GM19452 (cell line): ENCODE results near the gene PLPP3.
A peak's percentile ranks its signal among the peaks of the same experiment; 100 is the strongest.

Experiments used
- ATAC-seq: cut with Tn5 transposase; IDR thresholded peaks from one replicate; pipeline ENCODE4 v1.9.1; 2021; ENCODE audit not compliant: unreplicated experiment

The PLPP3 gene

DNA sequence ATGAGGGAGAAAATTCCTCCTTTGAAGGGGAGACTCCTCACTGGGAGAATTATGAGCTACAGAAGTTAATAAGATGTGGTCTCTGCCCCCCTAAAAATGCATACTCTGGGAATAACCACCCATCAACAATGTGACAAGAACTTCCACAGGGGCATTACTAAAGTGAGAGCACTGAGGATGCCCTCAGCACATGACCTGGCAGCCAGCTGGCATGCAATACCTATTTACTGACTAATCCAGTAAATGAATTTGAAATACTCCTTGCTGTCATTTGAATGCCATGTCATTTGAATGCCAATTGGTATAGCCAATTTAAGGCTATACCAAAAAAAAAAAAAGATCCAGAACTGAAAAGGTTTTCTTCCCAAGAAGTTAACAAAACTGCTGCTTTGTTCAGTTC is 30.8 kb downstream of the PLPP3 start:
- no peak for ATAC-seq

DNA sequence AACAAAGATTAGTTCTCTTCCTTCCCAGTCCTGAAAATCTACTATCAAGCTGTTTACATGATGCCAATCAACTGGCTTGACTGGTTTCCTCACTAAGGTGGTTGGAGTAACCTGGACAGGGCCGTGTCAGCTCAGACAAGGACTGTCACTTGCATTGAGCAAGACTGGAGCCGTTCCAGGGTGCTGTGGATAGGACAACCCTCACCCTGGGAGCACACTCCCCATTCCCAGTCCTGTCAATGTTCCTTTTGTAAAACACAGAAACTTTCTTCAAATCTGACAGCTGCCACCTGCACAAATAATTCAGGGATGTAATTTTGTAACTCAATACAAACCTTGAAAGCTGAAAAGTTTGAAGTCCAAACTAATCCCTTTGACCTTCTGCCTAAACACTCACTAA is 31.4 kb downstream of the PLPP3 start:
- ATAC-seq, result no peak

DNA sequence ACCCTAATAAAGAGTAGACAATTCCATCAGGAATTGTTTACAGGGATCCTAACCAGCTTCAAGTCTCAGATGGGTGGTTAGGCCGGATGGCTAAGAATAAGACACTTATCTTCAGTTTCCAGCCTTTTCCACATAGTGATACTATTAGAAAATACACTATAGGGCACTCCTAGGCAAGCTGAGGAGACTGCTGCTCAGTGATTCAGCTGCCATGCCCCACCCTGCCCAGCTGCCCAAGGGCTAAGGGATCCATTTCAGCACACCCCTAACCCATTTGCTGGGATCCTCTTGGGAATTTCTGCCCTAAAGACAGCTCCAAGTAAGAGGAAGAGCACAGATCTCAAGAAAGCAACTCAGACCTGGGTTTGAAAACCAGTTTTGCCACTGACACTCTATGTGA is 31.9 kb downstream of the PLPP3 start:
- no peak for ATAC-seq

DNA sequence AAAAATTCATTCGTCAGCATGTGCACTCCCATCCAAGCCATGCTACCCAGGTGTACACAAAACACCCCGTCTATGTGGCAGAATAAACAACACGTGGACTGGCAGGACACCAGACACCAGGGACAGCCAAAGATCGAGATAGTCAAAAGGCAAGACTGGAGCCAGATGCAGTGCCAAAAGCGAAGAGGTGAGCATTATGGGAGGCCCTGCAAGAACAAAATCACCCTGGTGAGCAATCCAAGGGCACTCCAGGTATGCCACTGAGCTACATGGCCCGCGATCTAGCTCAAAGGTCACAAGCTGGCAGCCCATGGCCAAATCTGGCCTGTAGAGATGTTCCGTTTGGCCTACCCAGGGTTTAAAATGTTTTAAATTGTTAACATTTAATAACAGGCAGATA is 33.7 kb downstream of the PLPP3 start:
- ATAC-seq, result no peak

DNA sequence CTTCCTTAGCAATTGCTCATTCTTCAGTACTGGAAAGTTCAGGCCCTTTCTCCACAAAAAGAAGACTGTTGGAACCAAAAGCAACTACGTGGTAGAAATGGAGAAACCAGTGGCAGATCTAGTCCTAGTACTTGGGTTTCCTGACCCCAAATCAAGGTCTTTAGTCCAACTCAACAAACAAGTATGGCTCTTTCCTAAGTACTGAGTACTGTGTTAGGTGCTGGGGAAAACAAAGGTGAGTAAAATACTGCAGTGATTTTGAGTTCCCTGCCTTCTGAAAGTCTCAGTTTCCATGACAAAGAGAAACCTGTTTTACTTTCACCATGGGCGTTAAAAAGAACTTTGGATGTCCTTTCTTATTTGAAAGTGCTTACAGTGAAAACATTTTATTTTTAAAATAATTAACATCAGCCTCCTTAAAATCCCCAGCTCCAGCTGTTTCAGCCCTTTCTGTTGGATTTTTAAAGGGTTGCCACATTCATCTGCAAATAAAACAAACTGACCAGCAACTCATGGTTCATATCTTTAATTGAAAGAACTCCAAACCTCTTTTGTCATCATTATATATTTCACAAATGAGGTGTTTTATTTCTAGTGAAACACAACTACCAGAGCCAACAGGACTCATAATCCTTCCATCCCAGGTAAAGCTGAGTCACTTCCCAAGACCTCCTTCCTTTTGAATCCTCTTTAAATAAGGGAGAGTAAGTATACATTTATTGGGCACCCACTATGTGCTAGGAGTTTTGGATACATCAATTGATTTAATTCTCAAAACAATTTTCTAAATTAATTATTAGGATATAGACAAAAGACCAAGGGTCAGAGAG is 35.4 kb downstream of the PLPP3 start:
- ATAC-seq, result no peak

DNA sequence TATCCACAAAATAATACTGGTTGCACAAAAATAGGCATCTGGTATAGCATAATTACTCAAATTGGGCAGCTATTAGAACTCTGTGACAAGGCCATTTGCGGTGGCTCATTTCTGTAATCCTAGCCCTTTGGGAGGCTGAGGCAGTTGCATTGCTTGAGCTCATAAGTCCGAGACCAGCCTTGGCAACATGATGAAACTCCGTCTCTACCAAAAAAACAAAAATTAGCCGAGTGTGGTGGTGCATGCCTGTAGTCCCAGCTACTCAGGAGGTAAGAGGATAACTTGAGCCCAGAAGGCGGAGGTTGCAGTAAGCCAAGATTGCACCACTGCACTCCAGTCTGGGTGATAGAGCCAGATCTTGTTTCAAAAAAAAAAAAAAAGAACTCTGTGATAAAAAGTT is 36.7 kb downstream of the PLPP3 start:
- no peak for ATAC-seq

DNA sequence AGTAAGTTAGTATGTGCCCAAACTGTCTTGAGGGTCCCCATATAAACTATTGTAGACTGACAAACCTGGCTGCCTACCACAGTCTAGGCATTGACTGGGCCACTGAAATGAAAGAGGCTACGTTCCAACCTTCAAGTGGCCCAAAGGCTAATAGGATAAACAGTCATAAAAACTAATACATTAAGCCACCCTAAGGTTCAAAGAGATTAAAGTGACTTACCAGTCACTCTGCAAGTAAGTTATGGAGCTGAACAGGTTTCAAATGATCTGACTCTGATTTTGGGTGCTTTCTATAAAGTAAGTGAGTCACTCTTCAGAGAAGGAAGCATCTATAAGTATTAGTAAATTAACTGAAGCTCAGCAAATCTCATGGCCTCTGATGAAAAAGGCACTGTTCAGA is 38.0 kb downstream of the PLPP3 start:
- no peak for ATAC-seq

DNA sequence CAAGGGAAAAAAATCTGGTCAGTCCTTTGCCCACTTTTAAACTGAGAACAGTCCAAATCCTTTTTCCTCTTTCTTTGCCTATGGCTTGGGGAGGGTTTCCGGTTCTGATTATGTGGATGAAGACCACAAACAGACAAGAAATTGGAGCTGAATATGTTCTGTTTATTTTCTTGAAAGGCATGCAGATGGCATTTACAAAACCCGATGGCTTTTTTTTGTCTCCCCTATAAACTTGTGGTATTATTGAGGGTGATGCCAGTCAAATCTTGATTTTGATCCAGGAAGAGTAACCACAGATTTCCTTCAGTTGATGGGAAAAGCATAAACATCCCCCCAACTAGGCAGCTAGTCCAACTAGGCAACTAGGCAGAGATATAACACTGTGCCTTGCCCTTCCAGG is 38.9 kb downstream of the PLPP3 start:
- ATAC-seq, result no peak

DNA sequence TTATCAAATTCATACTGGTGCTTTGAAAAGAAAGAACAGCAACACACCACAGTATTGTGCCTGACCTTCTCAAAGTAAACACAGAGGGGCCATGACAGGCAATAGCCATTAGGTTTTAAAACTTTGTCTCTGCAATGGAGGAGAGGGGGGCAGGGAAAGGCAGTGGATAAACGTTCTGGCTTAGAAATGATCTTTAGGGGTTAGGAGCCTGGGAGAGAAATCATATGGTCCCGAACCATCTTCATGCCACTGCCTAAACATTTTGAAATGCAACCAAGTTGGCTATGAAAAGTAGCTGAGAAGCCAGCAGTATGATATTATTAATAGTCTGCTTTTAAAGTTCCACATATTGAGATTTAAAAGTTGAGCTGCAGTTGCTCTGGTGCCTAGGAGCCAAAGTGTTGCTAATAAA is 39.8 kb downstream of the PLPP3 start:
- ATAC-seq, result no peak

DNA sequence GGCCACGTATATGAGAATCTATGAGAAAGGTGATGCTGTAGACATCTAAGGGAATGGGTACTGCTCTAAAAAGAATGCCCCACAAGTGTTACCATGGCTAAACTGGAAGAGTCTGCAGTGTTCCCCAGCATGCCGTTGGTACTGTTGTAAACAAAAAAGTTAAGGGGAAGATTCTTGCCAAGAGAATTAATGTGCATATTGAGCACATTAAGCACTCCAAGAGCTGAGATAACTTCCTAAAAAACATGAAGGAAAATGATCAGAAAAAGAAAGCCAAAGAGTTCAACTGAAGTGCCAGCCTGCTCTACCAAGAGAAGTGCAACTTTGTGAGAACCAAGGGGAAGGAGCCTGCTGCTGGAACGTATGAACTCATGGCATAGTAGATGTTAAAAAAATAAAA is 40.8 kb downstream of the PLPP3 start:
- ATAC-seq, result no peak

DNA sequence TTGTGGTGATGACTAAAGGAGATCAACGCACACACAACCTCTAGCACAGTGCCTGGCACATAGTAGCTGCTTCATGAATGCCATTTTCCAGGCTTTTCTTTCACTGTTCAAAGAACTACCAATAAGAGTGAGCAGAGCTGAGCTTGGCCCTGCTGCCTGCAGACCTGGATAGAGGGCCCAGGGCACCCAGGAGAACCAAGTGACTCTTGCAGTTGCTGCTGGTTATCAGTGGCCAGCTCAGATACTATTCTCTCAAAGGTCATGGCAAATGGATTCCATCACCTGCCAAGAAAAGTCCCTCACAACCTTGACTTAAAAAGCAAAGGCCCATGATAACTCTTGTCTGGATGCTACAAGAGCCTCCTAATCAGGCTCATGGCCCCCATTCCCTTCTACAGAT is 41.7 kb downstream of the PLPP3 start:
- no peak for ATAC-seq

DNA sequence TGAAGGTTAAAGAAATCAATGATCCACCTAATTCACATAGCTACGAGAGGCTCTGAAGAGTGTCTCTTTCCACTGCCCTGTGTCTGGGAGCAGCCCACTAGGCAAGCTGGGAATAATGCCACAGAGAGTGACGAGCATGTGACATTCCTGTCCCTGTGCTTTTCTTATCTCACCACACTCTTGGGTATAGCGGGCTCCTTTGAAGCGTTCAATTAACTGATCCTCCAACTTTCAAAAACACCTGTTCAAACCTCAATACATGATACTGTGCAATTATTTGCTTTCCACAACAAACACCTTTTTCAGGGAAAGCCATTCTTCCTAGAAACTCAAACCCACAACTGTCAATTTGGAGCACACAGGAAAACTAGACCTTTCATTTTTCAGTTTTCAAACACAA is 43.4 kb downstream of the PLPP3 start:
- no peak for ATAC-seq

DNA sequence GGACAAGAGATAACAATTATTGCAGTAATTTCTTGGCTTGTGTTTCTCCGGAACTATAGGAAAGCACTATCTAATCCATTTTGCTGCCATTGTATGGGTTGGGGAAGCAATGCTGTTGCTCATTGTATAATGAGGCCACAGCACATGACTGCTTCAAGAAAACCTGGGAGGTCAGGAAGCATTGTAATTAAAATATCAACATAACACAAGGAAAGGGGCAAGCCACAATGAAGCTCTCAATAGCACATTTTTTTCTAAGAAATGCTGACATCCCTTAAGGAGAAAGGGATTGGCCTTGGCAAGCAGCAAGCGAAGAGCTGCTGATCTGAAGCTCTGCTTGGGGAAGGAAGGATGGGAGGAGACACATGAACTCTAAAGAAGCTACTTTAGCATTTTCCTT is 44.0 kb downstream of the PLPP3 start:
- no peak for ATAC-seq

DNA sequence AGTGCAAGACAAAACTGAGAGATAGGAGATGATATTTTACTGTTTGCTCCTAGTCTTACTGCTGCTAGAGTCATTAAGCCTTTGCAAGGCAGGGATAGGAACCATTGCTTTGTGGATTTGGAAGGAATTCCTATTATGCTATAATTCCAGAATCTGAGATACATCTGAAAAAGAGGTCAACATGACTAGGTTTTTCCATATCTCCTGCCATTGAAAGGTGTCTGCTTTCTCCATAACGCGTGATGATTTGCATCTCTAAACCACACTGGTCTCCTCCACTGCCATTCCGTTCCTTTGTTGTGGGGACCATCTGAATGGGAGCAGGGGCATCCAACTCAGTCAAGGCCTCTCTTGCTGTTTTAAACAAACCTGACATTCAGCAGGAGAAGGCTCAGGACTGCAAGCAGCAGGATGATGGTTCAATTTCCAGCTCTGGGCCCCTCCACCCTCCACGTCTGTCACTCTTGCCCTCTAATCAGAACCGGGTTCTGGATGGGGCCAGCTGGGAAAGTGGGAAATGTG is 45.2 kb downstream of the PLPP3 start:
- no peak for ATAC-seq

DNA sequence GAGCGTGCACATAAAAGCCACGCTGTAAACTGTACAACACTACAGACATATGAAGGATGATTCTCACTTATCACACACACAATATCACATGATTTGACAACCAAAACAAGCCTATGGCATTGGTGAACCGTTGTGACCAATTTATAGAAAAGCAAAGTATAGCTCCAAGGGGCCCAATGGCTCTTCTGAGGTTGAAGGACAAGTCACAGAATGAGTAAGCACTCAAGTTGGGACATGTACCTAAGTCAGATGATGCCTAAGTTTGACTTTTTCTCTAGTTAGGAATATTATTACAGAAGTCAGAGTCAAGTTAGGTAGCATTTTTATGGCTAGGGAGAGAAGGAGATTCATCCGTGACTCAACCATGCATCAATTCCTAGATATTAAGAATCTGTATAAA is 45.7 kb downstream of the PLPP3 start:
- ATAC-seq, result peak; percentile 50

DNA sequence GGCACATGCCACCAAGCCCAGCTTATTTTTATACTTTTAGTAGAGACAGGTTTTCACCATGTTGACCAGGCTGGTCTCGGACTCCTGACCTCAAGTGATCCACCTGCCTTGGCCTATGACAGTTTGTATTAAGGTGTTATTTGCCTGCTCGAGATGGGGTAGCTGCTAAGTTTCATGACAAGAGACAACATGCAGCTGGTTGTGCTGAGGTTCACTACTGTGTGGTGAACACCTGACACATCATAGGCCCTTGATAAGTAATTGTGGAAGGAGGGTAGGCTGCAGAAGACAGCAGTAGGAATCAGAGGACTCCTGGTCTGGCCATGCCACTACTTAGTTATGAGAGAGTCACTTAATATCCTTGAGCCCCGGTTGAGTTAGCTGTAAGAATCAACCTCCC is 46.2 kb downstream of the PLPP3 start:
- no peak for ATAC-seq

DNA sequence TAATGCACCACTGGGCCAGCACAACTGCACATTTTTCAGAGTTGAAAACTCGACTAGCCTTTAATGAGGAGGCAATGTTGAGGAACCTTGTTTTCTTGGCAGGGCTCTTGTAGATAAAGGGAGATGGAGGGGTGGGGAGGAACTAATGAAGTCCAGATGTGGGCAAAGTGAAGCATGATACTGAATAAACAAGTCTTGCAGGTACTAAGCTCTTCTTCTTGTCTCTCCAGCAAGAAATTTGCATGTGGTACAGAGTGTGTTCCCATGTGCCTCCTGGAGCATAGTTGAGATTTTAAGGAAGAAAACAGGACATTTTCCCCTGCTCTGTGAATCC is 47.0 kb downstream of the PLPP3 start:
- ATAC-seq, result no peak

DNA sequence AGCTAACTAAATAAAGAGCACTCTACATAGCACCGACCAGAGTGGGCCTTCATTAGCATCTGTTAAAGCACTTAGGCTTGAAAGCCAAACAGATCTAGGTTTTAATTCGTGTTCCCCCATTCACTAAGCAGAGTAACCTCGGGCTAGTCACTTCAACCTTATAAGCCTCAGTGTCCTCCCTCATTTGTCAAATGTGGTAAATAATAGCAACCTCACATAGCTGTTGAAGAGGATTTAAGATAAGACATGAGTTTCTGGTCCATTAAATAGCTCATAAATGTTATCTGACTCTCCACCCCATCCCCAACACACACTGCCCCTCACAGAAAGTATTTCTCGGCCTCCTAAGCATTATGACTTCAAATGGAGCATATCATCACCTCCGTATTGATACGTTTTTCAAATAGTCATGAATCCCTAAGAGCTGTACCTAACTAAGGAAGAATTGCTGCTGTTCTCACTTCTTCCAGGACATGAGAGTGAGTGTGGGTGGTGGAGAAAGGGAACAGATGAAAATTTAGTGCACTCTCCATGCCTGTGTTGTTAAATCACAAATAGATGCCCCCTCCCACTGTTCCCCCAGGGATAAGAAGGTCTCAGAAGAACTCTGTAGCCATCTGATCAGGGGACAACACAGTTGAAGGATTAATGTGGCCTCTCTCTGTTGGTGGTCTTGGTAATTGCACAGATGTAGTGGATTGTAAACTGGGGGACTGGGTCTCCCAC is 47.6 kb downstream of the PLPP3 start:
- ATAC-seq, result no peak

DNA sequence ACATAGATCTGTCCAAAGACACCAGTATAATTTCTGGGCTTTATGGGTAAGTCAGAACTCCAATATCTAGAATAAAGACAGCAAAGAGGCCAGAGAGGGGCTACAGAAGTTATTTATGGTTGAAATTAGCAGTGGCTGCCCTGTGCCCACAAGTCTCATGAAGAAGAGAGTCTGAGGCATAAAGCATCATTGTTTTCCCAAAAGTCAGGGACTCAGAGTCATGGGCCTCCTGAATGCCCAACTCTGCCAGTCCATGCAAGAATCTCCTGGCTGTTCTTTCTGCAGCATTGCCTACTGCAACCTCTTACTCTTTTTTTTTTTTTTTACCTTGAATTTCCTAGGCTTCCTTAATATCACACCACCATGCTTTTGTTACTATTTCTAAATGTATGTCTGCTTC is 49.6 kb downstream of the PLPP3 start:
- no peak for ATAC-seq

DNA sequence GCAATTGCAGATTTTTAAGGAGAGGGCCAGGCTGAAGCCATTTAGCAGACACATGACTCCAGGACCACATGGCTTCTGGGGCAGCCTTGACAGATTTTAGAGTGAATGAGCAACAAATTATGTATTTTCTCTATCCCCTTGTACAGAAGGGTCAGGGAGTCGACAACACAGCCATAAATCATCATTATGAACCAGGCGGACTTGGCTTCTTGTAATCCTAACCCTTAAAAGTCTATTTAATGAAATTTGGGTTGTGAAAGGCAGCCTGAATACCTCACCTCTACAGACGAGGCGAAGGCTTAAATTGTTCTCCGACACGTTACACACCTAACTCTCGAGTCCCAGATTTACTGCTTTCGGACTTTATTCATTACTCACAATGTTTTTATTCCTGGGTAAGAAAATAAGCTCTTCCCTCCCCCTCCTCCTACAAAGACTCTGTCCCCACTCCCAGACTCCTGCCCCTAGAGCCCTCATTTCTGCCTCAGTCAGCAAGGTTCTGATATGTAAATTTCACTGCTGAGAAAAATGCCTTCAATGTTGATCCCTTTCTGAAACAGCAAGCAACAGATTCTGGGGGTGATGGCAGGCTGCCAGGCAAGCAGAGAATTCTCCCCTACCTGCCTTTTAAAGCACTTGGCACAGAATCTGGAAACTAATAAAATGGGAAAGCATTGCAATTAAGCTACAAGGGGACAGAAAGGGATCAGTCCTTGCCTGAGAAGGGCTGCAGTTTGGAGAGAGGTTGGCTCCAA is 51.6 kb downstream of the PLPP3 start:
- no peak for ATAC-seq

DNA sequence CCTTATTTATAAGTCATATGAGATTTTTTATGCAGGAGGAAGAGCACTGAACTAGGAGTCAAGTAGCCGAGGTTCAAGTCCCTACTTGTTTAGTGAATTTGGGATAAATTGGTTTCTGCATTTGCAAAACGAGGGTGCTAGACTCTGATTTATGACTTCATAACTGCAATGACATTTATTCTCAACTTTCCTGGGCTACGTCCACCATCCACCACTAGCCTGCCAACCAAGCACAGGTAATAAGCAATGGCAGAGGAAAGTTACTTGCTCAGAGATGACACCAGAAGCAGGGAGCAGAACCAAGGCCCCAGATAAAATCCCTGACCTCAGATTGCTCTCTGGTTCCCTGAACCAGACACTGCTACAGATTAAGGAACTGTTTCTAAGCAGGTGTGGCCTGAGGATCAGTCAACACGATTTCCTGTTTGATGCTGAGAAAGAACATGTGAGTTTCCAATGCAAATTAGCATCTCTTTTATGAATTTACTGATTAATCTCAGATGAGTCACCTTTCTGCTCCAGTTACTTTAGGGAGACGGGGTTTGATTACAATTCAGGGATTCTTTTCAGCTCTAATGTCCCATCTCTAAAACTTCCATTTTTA is 52.7 kb downstream of the PLPP3 start:
- ATAC-seq, result peak; percentile 68
